Gastrocnemius medialis (tissue), 4 donors: ENCODE results near the gene ZDHHC18. TPM values are rescaled to one million over a fixed set of nuclear protein-coding genes. Genes with fewer than 3 reads are reported as not detected.

ENCODE experiments used
- ATAC-seq, 2 donors: fragments of 150-250 bp; one replicate each; pipeline ENCODE4 v1.9.1; 2016
- DNase-seq, 2 donors: peaks; one replicate each; pipeline ENCODE4 v3.0.0-alpha.2; 2019
- H3K27ac ChIP-seq, 4 donors: fragments of 200-600 bp; sonication (generic); 1 replicate in 1 of 4; 2 replicates in 3 of 4; pipeline ENCODE4 v1.5.1; 2016 to 2018; ENCODE audit warnings: mild to moderate bottlenecking in 2 of 4, moderate library complexity in 1 of 4
- H3K27me3 ChIP-seq, 3 donors: fragments of 200-600 bp; sonication (generic) in 2 of 3; 1 replicate in 1 of 3; 2 replicates in 2 of 3; pipeline versions ENCODE4 v1.5.1 to v1.6.0; 2016 to 2019; ENCODE audit warnings: mild to moderate bottlenecking in 1 of 3, moderate library complexity in 1 of 3
- H3K36me3 ChIP-seq, 2 donors: fragments of 200-600 bp; sonication (generic) in 1 of 2; one replicate each; pipeline ENCODE4 v1.5.1; 2017 to 2018
- H3K4me1 ChIP-seq, 2 donors: fragments of 200-600 bp; sonication (generic) in 1 of 2; one replicate each; pipeline ENCODE4 v1.5.1; 2016 to 2017; ENCODE audit warnings: mild to moderate bottlenecking in 2 of 2
- H3K4me3 ChIP-seq, 4 donors: fragments of 200-600 bp; sonication (generic) in 3 of 4; 1 replicate in 1 of 4; 2 replicates in 3 of 4; pipeline ENCODE4 v1.5.1; 2016 to 2019; ENCODE audit warnings: mild to moderate bottlenecking in 2 of 4
- H3K9me3 ChIP-seq, 3 donors: fragments of 200-600 bp; sonication (generic) in 2 of 3; 1 replicate in 1 of 3; 2 replicates in 2 of 3; pipeline ENCODE4 v1.5.1; 2016 to 2019
- POLR2A ChIP-seq, 2 donors: fragments of 450-650 bp; IDR thresholded peaks; one replicate each; pipeline ENCODE4 v1.6.1; 2017; ENCODE audit warnings: antibody characterized with exemption in 2 of 2, mild to moderate bottlenecking in 2 of 2, moderate library complexity in 2 of 2
- in situ Hi-C, 4 donors: fragments of 200-750 bp; cut with MboI; loops; one replicate each; pipeline versions ENCODE4 v1.15.0 to v1.8.0; 2017; ENCODE audit warnings: low sequenced_read_pairs in 4 of 4
- intact Hi-C: fragments of 100-400 bp; cut with DNase I; formaldehyde crosslinking; loops from one replicate; pipeline ENCODE4 v1.15.1; 2023; ENCODE audit warnings: low total_unique reads
- total RNA-seq, 4 donors: library from RNA; depleted of rRNA; stranded (reverse); fragments of >200 nt; gene quantifications; one replicate each; pipeline versions ENCODE4 v1.1.0 to v1.2.3, GENCODE V29; 2016
- TF ChIP-seq, protein P1 (sequence below), 5 experiments: fragments of 450-650 bp in 3 of 5; fragments of 200-600 bp in 2 of 5; sonication (generic) in 2 of 5; IDR thresholded peaks in 4 of 5; conservative IDR thresholded peaks in 1 of 5; 1 replicate in 4 of 5; 2 replicates in 1 of 5; pipeline ENCODE4 v1.5.1; 2016 to 2019; ENCODE audit warnings: antibody characterized with exemption in 5 of 5, mild to moderate bottlenecking in 3 of 5, moderate library complexity in 3 of 5

The ZDHHC18 gene
- total RNA-seq, 4 donors from 2014 or later = 8.1 to 16.3 (median 12.5) TPM

GRCh38 chr1:26848941-26849774, 22.7 kb downstream of the ZDHHC18 start:
- Histone ChIP-seq H3K27me3 (no peaks in the 10 kb centered on the region), H3K36me3 (peaks cover 0 to 63% of the 10 kb centered on the region in 2 donors), H3K27ac (no peak overlapping the region), H3K9me3 (no peaks in the 10 kb centered on the region), H3K4me3 (no peak overlapping the region), H3K4me1 (peaks cover 0 to 5% of the 10 kb centered on the region in 2 donors)
- no peak for TF ChIP-seq POLR2A (IDR thresholded peaks at IDR 0.05)
- TF ChIP-seq, protein P1, sequence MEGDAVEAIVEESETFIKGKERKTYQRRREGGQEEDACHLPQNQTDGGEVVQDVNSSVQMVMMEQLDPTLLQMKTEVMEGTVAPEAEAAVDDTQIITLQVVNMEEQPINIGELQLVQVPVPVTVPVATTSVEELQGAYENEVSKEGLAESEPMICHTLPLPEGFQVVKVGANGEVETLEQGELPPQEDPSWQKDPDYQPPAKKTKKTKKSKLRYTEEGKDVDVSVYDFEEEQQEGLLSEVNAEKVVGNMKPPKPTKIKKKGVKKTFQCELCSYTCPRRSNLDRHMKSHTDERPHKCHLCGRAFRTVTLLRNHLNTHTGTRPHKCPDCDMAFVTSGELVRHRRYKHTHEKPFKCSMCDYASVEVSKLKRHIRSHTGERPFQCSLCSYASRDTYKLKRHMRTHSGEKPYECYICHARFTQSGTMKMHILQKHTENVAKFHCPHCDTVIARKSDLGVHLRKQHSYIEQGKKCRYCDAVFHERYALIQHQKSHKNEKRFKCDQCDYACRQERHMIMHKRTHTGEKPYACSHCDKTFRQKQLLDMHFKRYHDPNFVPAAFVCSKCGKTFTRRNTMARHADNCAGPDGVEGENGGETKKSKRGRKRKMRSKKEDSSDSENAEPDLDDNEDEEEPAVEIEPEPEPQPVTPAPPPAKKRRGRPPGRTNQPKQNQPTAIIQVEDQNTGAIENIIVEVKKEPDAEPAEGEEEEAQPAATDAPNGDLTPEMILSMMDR (IDR thresholded peaks at IDR 0.05 in 4 of 5, conservative IDR thresholded peaks at IDR 0.05 in 1 of 5) = no peak
- intact Hi-C loops = no loop called here
- ATAC-seq (no peak), DNase-seq (no peak)
- in situ Hi-C loops = no loop called here

DNA sequence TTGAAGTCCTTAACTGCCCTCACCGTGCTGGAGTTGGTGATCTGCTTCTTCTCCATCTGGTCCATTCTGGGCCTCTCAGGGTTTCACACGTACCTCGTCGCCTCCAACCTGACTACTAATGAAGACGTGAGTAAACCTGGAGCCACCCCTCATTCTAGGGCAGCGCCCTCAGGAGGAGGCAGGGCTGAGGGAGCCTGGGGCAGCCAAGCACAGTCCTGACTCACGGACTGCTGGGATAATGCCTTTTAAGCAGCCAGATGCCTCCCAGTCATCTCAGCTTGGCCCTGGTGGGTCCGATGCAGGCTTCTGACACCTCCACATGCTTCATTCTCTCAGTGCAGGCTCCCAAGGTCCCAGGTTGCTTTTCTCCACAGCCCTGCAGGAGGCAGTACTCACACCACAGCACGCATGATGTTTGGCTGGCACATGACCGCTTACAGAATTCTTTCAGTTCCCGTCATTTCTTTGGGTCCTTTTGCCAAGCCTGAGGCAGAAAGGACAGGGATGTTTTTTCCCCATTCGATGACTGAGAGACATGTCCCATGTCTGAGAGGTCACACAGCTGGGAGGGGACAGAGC, 24.7 kb downstream of the ZDHHC18 start:
- no peak overlapping the region for H3K4me3 ChIP-seq
- ATAC-seq (no peak), DNase-seq (no peak)
- peaks cover 0 to 83% of the 10 kb centered on the region in 2 donors for H3K36me3 ChIP-seq
- no peaks in the 10 kb centered on the region for H3K27me3 ChIP-seq
- in situ Hi-C loops (no loop called here), intact Hi-C loops (no loop called here)
- no peaks in the 10 kb centered on the region for H3K9me3 ChIP-seq
- H3K27ac ChIP-seq = no peak overlapping the region
- TF ChIP-seq, protein P1 (IDR thresholded peaks at IDR 0.05 in 4 of 5, conservative IDR thresholded peaks at IDR 0.05 in 1 of 5) = no peak
- no peak for TF ChIP-seq POLR2A (IDR thresholded peaks at IDR 0.05)
- H3K4me1 ChIP-seq = no peaks in the 10 kb centered on the region

DNA sequence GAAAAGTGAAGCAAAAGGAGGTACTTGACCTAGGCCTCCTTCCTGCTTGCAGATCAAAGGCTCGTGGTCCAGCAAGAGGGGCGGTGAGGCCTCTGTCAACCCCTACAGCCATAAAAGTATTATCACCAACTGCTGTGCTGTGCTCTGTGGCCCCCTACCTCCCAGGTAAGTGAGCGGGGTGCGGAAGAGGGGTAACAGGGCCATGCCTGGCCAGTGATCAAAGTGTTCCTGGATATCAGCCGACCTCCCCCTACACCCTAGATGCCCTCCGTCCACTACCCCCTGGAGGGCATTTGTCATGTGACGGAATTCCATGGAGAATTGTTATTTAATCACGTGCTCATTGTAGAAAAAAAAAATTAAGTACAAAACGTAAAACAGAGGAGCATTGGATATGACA, 26.2 kb downstream of the ZDHHC18 start:
- TF ChIP-seq POLR2A (IDR thresholded peaks at IDR 0.05) = no peak
- TF ChIP-seq, protein P1 (IDR thresholded peaks at IDR 0.05 in 4 of 5, conservative IDR thresholded peaks at IDR 0.05 in 1 of 5) = no peak
- ATAC-seq (no peak), DNase-seq (no peak)
- in situ Hi-C loops (no loop called here), intact Hi-C loops (loop anchor here (1.0 kb wide), 1 partner anchor 26 kb away; no protein-coding TSS in a partner anchor)
- no peak overlapping the region for H3K4me3 ChIP-seq
- H3K36me3 ChIP-seq = peaks cover 0 to 76% of the 10 kb centered on the region in 2 donors
- no peaks in the 10 kb centered on the region for H3K27me3 ChIP-seq
- no peak overlapping the region for H3K27ac ChIP-seq
- no peaks in the 10 kb centered on the region for H3K9me3 ChIP-seq
- no peaks in the 10 kb centered on the region for H3K4me1 ChIP-seq

GRCh38 chr1:26853156-26853555, 26.7 kb downstream of the ZDHHC18 start:
- no peaks in the 10 kb centered on the region for H3K9me3 ChIP-seq
- H3K4me3 ChIP-seq = no peak overlapping the region
- no peaks in the 10 kb centered on the region for H3K4me1 ChIP-seq
- intact Hi-C loops (loop anchor here (1.0 kb wide), 1 partner anchor 25 kb away; no protein-coding TSS in a partner anchor), in situ Hi-C loops (no loop called here)
- H3K27ac ChIP-seq = no peak overlapping the region
- H3K36me3 ChIP-seq = peaks cover 0 to 75% of the 10 kb centered on the region in 2 donors
- ATAC-seq (peak; percentile 90 to 97), DNase-seq (peak; percentile 69 to 83)
- no peaks in the 10 kb centered on the region for H3K27me3 ChIP-seq
- TF ChIP-seq POLR2A (IDR thresholded peaks at IDR 0.05) = no peak
- TF ChIP-seq, protein P1 (IDR thresholded peaks at IDR 0.05 in 4 of 5, conservative IDR thresholded peaks at IDR 0.05 in 1 of 5) = peak; percentile 71 to 92 (median 84)
